Parathyroid adenoma (tissue), 2 donors: ENCODE data around the gene ANGEL2.

ENCODE experiments used
- H2AFZ ChIP-seq: fragments of 300-600 bp; sonication (generic); one replicate; pipeline ENCODE4 v1.7.0; 2017; ENCODE audit warnings: antibody characterized with exemption, mild to moderate bottlenecking
- H3K27ac ChIP-seq: fragments of 300-600 bp; sonication (generic); one replicate; pipeline ENCODE4 v1.7.0; 2017
- H3K27me3 ChIP-seq: fragments of 300-600 bp; sonication (generic); one replicate; pipeline ENCODE4 v1.7.0; 2017; ENCODE audit warnings: low read length; ENCODE audit not compliant: control insufficient read depth, insufficient read depth
- H3K36me3 ChIP-seq: fragments of 300-600 bp; sonication (generic); one replicate; pipeline ENCODE4 v1.7.0; 2017; ENCODE audit warnings: low read length; ENCODE audit not compliant: control insufficient read depth, insufficient read depth
- H3K4me1 ChIP-seq: fragments of 300-600 bp; sonication (generic); one replicate; pipeline ENCODE4 v1.7.0; 2017; ENCODE audit warnings: control low read depth
- H3K4me2 ChIP-seq: fragments of 300-600 bp; sonication (generic); one replicate; pipeline ENCODE4 v1.7.0; 2017; ENCODE audit warnings: low read length
- H3K4me3 ChIP-seq: fragments of 300-600 bp; sonication (generic); one replicate; pipeline ENCODE4 v1.7.0; 2017; ENCODE audit warnings: low read depth, low read length
- H3K79me2 ChIP-seq: fragments of 300-600 bp; sonication (generic); one replicate; pipeline ENCODE4 v1.7.0; 2017; ENCODE audit warnings: control low read depth
- H3K9ac ChIP-seq: fragments of 300-600 bp; sonication (generic); one replicate; pipeline ENCODE4 v1.7.0; 2017; ENCODE audit warnings: mild to moderate bottlenecking
- H3K9me3 ChIP-seq: fragments of 300-600 bp; sonication (generic); one replicate; pipeline ENCODE4 v1.7.0; 2017; ENCODE audit warnings: low read length; ENCODE audit not compliant: control insufficient read depth
- CTCF ChIP-seq: fragments of 300-600 bp; sonication (generic); IDR thresholded peaks from one replicate; pipeline ENCODE4 v1.7.0; 2017; ENCODE audit warnings: antibody characterized with exemption, mild to moderate bottlenecking
- donor health status: primary hyperparathyroidism.

The ANGEL2 gene

GRCh38 chr1:212984522-212985291 lies 31.0 kb downstream of the ANGEL2 start:
- no peak overlapping the region for H3K4me2 ChIP-seq
- TF ChIP-seq CTCF: no peak
- H3K27me3 ChIP-seq: no peaks in the 10 kb centered on the region
- no peaks in the 10 kb centered on the region for H3K9me3 ChIP-seq
- H3K9ac ChIP-seq: no peak overlapping the region
- H2AFZ ChIP-seq: no peak overlapping the region
- H3K79me2 ChIP-seq: no peaks in the 10 kb centered on the region
- H3K4me3 ChIP-seq: no peak overlapping the region
- H3K27ac ChIP-seq: no peak overlapping the region
- no peaks in the 10 kb centered on the region for H3K36me3 ChIP-seq
- no peaks in the 10 kb centered on the region for H3K4me1 ChIP-seq

DNA sequence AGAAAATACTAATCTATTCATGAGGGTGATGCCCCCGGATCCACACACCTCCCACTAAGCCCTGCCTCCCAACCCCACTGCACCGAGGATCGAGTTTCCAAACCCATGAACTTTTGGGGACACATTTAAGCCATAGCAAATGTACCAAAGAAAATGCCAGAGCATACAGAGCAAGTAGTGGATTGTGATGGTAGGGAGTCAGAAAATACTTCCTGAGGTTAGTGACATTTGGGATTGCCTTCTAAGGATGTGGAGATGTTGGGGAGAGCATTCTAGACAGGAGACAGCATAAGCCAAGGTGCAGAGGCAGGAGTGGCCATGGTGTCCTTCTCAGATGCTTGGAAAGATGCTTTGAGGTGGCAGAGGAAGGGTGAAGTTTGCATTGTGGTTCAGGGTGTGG lies 32.2 kb downstream of the ANGEL2 start:
- no peaks in the 10 kb centered on the region for H3K79me2 ChIP-seq
- no peaks in the 10 kb centered on the region for H3K27me3 ChIP-seq
- H3K36me3 ChIP-seq: no peaks in the 10 kb centered on the region

GRCh38 chr1:212982430-212983152 lies 33.1 kb downstream of the ANGEL2 start:
- Histone ChIP-seq H3K27ac (no peak overlapping the region), H3K9me3 (no peaks in the 10 kb centered on the region), H3K27me3 (no peaks in the 10 kb centered on the region), H3K4me3 (no peak overlapping the region), H3K36me3 (no peaks in the 10 kb centered on the region), H3K79me2 (no peaks in the 10 kb centered on the region), H2AFZ (no peak overlapping the region), H3K4me1 (no peaks in the 10 kb centered on the region), H3K9ac (no peak overlapping the region), H3K4me2 (no peak overlapping the region)
- no peak for TF ChIP-seq CTCF

More for the DNA sequence above, 32.2 kb downstream of the ANGEL2 start:
- TF ChIP-seq CTCF: no peak
- Histone ChIP-seq H3K4me1 (no peaks in the 10 kb centered on the region), H3K4me2 (no peak overlapping the region), H3K27ac (no peak overlapping the region), H3K9ac (no peak overlapping the region), H3K9me3 (no peaks in the 10 kb centered on the region), H3K4me3 (no peak overlapping the region), H2AFZ (no peak overlapping the region)

DNA sequence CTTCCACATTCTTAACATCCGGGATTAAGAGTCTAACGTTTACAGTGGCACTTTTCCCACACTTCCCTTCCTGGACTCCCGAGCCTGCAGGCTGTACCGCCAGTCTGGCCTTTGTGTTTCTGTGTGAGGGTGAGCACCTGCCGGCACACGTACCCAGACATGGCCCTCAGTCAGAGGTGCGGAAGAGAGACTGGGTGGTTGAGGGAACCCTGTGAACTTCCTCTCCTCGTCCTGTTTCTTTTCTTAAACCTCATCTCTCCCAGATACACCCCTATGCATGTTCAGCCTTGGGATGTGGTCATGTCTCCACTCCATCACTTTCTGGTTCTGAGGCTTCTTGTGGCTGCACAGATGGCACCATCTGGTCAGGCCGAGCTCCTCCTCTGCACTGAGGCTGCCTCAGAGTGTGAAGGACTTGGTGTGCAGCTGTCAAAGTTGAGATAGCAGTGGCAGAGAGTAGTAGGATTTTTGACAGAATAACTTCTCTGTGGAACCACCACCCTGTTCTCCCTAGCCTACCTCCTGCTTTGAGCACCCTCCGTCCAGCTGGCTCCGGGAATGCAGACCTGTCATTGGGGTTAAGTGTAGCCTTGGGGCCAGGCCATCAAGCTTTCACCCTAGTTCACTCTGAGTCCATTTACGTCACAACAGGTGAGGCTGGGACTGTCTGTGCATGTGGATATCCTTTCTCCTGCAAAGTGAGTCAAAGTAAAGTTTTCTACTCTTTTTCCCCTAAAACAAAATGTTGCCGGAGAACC lies 33.9 kb downstream of the ANGEL2 start:
- no peak overlapping the region for H3K9ac ChIP-seq
- no peaks in the 10 kb centered on the region for H3K4me1 ChIP-seq
- no peaks in the 10 kb centered on the region for H3K27me3 ChIP-seq
- TF ChIP-seq CTCF: no peak
- H3K4me2 ChIP-seq: no peak overlapping the region
- H2AFZ ChIP-seq: peak overlapping the region; percentile 56
- no peak overlapping the region for H3K4me3 ChIP-seq
- no peaks in the 10 kb centered on the region for H3K79me2 ChIP-seq
- H3K9me3 ChIP-seq: no peaks in the 10 kb centered on the region
- H3K36me3 ChIP-seq: no peaks in the 10 kb centered on the region
- no peak overlapping the region for H3K27ac ChIP-seq
